GM19023 (cell line): ENCODE data around the gene HEXA.
"Not testable (repeated sequence)": the region's sequence is repeated elsewhere in the genome, so short reads cannot be mapped to it uniquely, and the experiment has no call there.

ENCODE experiments used
- ATAC-seq: cut with Tn5 transposase; IDR thresholded peaks from one replicate; pipeline ENCODE4 v1.9.1; 2021; ENCODE audit warnings: mild to moderate bottlenecking, moderate library complexity; ENCODE audit not compliant: unreplicated experiment

HEXA gene

GRCh38 chr15:72375846-72376581, at the start of gene HEXA:
Gene HEXA (minus strand): TSS chr15:72376014. CDS start chr15:72375972, 42 bp downstream.
- ATAC-seq: peak; percentile 87

- ATAC-seq: no peak
Observed at GRCh38 chr15:72423256-72423655, 47.4 kb upstream of the HEXA start.

- no peak for ATAC-seq
Observed at GRCh38 chr15:72421484-72421883, 45.7 kb upstream of the HEXA start.

- ATAC-seq: no peak
Observed at GRCh38 chr15:72420576-72420975, 44.8 kb upstream of the HEXA start.

DNA sequence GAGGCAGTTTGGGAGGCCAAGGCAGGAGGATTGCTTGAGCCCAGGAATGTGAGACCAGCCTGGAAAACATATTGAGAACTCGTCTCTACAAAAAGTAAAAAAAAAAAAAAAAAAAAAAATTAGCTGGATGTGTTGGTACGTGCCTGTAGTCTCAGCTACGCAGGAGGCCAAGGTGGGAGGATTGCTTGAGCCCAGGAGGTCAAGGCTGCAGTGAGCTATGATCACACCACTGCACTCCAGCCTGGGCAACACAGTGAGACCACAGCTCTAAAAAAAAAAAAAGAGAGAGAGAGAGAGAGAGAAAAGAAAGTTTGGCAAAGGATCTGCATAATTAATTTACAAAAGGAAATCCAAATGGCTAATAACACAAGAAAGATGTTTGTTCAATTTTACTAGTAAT, 44.0 kb upstream of the HEXA start:
- not testable (repeated sequence) for ATAC-seq

GRCh38 chr15:72415304-72415703, 39.5 kb upstream of the HEXA start:
- no peak for ATAC-seq

DNA sequence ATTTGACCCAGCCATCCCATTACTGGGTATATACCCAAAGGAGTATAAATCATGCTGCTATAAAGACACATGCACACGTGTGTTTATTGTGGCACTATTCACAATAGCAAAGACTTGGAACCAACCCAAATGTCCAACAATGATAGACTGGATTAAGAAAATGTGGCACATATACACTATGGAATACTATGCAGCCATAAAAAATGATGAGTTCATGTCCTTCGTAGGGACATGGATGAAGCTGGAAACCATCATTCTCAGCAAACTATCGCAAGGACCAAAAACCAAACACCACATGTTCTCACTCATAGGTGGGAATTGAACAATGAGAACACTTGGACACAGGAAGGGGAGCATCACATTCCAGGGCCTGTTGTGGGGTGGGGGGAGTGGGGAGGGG, 37.5 kb upstream of the HEXA start:
- ATAC-seq: not testable (repeated sequence)

DNA sequence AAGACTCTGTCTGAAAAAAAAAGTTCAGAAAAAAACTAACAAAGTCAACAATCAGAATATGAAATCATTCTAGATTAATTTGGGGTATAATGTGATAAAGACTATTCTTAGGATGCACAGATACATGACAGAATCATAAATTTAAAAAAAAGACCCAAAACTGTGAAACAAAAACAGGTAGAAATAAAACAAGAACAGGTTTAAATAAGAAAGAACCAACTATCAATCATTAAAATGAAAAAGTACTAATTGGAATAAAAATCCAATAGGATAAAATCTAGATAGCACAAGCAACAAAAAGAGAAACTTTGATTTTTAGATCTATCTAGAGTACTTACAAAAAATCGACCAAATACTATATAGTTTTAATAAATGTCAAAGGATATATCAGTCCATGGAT, 35.7 kb upstream of the HEXA start:
- no peak for ATAC-seq

DNA sequence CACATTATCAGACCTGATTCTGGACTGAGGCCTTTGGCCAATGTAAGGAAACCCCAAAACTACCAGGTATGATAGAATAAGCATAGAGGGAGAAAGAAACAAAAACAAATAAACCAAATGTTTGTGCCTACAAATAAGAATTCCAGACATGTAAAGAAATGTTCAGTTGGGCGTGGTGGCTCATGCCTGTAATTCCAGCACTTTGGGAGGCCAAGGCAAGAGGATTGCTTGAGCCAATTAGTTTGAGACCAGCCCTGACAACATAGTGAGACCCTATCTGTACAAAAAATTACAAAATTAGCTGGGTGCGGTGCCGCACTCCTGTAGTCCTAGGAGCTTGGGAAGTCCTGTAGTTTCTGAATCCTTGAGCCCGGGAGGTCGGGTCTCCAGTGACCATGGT, 35.3 kb upstream of the HEXA start:
- ATAC-seq: no peak

DNA sequence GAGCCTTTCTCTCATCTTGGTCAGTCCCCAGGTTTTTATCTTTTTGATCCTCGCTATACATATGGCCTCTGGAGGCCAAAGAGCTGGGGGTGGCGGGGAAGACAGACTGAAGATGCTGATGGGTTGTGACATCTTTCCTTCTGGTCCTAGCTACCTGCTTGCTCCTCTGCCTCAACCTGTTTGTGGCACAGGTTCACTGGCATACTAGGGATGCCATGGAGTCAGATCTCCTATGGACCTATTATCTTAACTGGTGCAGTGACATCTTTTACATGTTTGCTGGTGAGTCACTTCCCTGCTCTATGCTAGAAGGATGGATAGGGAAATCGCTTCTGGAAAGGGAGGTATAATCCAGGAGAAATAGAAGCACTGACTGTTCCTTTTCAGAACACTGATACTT, 31.1 kb upstream of the HEXA start:
- ATAC-seq: no peak

DNA sequence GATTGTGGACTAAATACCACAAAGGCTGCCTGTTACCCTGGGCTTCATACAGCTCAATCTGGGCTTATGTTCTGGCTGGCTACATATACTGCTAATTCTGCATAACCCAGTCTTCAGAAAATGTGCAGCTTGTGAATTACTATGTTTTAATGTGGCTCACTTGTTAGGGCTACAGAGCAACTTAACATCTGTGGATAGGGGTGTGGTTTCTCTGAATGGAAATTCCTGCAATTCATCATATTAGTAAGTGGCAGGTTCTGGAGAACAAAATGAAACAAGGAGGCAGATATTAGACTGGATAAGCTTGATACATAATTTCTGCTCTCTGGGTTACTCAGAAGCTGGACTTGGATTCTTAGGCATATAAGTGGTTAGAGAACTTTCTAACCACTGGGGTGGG, 29.0 kb upstream of the HEXA start:
- no peak for ATAC-seq

GRCh38 chr15:72404356-72404755, 28.5 kb upstream of the HEXA start:
- ATAC-seq: no peak

DNA sequence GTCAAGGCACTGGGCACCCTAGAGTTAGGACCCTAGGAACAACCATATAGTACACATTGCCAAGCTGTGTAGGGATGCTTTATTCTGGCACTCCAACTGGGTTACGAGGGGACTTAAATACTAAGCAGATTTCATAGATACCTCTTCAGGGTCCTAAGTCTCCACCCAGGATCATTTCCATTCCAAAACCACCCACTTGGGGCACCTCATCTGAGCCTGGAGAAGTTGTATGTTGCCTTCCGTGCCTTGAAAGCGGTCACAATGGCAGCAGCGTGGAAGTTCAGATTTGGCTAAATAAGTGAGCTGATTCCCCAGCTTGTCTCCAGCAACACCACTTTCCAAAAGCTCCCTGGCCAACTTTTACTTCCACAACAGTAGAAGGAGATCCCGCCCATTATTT, 26.9 kb upstream of the HEXA start:
- ATAC-seq: no peak

GRCh38 chr15:72398648-72399047, 22.8 kb upstream of the HEXA start:
- no peak for ATAC-seq

DNA sequence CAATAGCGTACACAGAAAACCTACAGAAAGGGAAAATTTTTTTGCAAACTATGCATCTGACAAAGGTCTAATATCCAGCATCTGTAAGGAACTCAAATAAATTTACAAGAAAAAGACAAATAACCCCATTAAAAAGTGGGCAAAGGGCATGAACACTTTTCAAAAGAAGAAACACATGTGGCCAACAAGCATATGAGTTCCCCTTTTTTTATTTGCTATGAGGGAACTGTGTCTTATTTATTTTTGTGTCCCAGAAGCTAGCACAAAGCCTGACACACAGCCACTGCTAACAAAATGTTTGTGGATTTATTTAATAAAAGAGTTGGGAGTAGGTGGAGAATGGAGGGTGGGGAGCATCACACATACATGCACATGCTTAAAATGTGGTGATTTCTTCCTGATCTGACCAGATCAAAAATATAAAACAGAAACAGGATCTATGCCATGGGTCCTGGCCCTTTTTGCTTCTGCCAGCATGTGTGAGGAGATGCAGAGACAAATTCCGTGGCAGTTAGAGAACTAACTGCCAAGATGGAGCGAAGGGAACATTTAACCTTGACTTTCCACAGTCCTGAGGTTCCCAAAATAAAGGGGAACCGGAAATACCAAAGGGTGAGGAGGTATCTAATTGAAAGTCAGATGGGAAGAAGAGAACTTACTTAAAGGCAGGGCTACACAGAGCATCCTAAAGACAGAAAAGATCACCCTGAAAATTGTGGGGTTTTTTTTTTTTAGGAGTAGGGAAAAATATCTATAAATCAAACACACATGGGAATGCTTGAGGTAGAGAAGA, 22.2 kb upstream of the HEXA start, which contains the start of gene TMEM202:
TMEM202 (plus strand) TSS at position 510 of the 793 bp plus-strand sequence; CDS start at position 532, 22 bp downstream.
- no peak for ATAC-seq

DNA sequence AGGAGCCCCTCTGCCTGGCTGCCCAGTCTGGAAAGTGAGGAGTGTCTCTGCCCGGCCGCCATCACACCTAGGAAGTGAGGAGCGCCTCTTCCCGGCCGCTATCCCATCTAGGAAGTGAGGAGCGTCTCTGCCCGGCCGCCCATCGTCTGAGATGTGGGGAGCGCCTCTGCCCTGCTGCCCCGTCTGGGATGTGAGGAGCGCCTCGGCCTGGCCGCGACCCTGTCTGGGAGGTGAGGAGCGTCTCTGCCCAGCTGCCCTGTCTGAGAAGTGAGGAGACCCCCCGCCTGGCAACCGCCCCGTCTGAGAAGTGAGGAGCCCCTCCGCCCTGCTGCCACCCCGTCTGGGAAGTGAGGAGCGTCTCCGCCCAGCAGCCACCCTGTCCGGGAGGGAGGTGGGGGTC, 20.5 kb upstream of the HEXA start:
- not testable (repeated sequence) for ATAC-seq

DNA sequence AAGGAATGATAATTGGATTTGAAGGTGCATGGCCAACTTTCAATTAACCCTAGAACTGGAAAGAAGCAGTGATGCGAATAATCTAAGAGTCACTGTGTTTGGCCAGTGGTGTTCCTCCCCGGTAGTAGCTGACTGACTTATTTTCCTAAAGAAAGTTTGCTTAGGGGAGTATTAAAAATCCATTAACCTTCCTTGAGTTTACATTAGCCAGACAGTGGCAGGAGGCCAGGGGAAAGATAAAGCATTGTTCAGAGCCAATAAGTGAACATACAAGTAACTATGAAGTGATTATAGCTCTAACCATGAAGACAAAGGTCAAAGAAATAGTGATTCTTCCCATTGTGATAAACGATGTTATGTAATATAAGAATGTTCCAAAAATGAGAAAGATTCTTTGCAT, 13.4 kb upstream of the HEXA start:
- no peak for ATAC-seq

DNA sequence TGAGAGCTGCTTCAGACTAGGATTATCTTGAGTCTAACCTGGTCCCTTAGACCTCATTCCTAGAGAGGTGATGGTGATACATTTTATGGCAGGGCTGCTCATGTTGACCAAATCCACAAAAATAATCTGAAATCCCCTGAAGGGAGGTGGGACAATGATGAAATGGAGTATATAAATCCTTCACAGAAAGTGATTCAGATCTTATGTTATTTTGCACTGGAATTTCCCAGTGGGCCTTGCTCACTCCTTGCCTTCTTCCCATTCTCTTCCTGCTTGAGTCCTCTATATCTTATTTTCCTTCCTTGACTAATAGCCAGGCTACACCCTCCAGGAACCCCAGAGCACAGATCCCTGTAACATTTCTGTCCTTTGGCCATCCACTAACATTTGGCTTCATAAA, 11.9 kb upstream of the HEXA start:
- no peak for ATAC-seq

DNA sequence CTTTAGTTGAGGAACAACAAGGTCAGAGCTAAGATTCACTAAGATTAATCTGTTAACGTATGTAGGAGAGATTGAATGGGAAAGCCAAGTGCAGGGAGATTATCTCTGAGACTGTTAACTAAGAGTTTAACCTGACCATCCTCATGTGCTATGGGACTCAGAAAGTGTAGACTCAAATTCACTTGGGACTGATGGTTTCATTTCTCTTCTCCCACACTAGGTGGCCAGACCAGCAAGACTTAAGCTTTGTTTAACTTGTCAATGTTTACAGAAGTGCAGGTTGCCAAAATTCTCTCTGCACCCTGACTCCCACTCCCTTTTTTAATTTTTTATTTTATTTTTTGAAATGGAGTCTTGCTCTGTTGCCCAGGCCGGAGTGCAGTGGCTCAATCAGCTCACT, 6.3 kb upstream of the HEXA start:
- ATAC-seq: no peak

- ATAC-seq: no peak
Observed at GRCh38 chr15:72380743-72381142, 4.9 kb upstream of the HEXA start.

- no peak for ATAC-seq
Observed at GRCh38 chr15:72379856-72380430, 4.1 kb upstream of the HEXA start.

DNA sequence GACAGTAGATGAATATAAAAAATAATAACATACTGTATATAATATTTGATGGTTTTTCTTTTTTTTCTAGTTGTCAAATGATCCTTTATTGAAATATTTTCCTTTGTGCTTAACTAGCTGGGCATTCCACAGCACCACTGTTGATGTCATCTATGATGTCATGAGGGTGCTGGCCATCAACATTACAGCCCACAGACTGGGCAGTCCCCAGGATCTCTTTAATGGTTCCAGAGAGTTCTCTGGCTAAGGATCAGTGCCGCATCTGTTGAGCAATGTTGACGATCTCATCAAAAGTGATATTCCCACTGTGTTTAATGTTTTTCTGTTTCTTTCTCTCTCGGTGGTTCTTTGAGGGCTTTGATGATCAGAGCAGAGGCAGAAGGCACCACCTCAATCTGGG, 3.3 kb upstream of the HEXA start:
- not testable (repeated sequence) for ATAC-seq
